Ascending aorta (tissue), 2 donors: ENCODE data around the gene CTSF. TPM values are rescaled to one million over a fixed set of nuclear protein-coding genes. Genes with fewer than 3 reads are reported as not detected.

Experiments used
- DNase-seq, 2 donors: peaks; one replicate each; pipeline ENCODE4 v3.0.0-alpha.2; 2019; ENCODE audit warnings: low spot score in 2 of 2
- H3K27ac ChIP-seq, 2 donors: fragments of 200-600 bp; sonication (generic); one replicate each; pipeline ENCODE4 v1.5.1; 2016 to 2017; ENCODE audit warnings: mild to moderate bottlenecking in 1 of 2
- H3K27me3 ChIP-seq: fragments of 200-600 bp; sonication (generic); one replicate; pipeline ENCODE4 v1.5.1; 2017
- H3K36me3 ChIP-seq, 2 donors: fragments of 200-600 bp; sonication (generic); one replicate each; pipeline ENCODE4 v1.5.1; 2016
- H3K4me1 ChIP-seq, 2 donors: fragments of 200-600 bp; sonication (generic); one replicate each; pipeline ENCODE4 v1.5.1; 2016 to 2017; ENCODE audit warnings: mild to moderate bottlenecking in 1 of 2
- H3K4me3 ChIP-seq, 2 donors: fragments of 200-600 bp; sonication (generic); one replicate each; pipeline ENCODE4 v1.5.1; 2016 to 2017; ENCODE audit warnings: mild to moderate bottlenecking in 1 of 2
- H3K9me3 ChIP-seq, 2 donors: fragments of 200-600 bp; sonication (generic); one replicate each; pipeline ENCODE4 v1.5.1; 2016
- intact Hi-C: fragments of 100-400 bp; cut with DNase I; formaldehyde crosslinking; loops from one replicate; pipeline ENCODE4 v1.15.1; 2023
- total RNA-seq: library from RNA; depleted of rRNA; stranded (reverse); fragments of >200 nt; gene quantifications from one replicate; pipeline ENCODE4 v1.1.0, GENCODE V29; 2016
- TF ChIP-seq, protein P1 (sequence below), 3 experiments: fragments of 200-600 bp in 2 of 3; fragments of 450-650 bp in 1 of 3; sonication (generic) in 2 of 3; IDR thresholded peaks; one replicate each; pipeline ENCODE4 v1.5.1; 2016 to 2019; ENCODE audit warnings: antibody characterized with exemption in 3 of 3, mild to moderate bottlenecking in 1 of 3, moderate library complexity in 1 of 3

The CTSF gene
- total RNA-seq, 1 donor from 2014 or later, result 98.8 TPM

GRCh38 chr11:66532784-66533183 lies 35.6 kb downstream of the CTSF start:
- TF ChIP-seq, protein P1, sequence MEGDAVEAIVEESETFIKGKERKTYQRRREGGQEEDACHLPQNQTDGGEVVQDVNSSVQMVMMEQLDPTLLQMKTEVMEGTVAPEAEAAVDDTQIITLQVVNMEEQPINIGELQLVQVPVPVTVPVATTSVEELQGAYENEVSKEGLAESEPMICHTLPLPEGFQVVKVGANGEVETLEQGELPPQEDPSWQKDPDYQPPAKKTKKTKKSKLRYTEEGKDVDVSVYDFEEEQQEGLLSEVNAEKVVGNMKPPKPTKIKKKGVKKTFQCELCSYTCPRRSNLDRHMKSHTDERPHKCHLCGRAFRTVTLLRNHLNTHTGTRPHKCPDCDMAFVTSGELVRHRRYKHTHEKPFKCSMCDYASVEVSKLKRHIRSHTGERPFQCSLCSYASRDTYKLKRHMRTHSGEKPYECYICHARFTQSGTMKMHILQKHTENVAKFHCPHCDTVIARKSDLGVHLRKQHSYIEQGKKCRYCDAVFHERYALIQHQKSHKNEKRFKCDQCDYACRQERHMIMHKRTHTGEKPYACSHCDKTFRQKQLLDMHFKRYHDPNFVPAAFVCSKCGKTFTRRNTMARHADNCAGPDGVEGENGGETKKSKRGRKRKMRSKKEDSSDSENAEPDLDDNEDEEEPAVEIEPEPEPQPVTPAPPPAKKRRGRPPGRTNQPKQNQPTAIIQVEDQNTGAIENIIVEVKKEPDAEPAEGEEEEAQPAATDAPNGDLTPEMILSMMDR (IDR thresholded peaks at IDR 0.05), result no peak
- H3K27me3 ChIP-seq, result no peaks in the 10 kb centered on the region
- no peaks in the 10 kb centered on the region for H3K9me3 ChIP-seq
- no peak overlapping the region for H3K27ac ChIP-seq
- intact Hi-C loops, result no loop called here
- no peaks in the 10 kb centered on the region for H3K4me1 ChIP-seq
- H3K4me3 ChIP-seq, result no peak overlapping the region
- H3K36me3 ChIP-seq, result peaks cover 38 to 42% of the 10 kb centered on the region in 2 donors
- no peak for DNase-seq

- H3K4me3 ChIP-seq, result no peak overlapping the region
- intact Hi-C loops, result no loop called here
- peaks cover 41 to 43% of the 10 kb centered on the region in 2 donors for H3K36me3 ChIP-seq
- TF ChIP-seq, protein P1 (IDR thresholded peaks at IDR 0.05), result no peak
- H3K4me1 ChIP-seq, result no peaks in the 10 kb centered on the region
- no peaks in the 10 kb centered on the region for H3K27me3 ChIP-seq
- no peaks in the 10 kb centered on the region for H3K9me3 ChIP-seq
- DNase-seq, result no peak
- no peak overlapping the region for H3K27ac ChIP-seq
Measured at GRCh38 chr11:66531841-66532240, 36.6 kb downstream of the CTSF start.

DNA sequence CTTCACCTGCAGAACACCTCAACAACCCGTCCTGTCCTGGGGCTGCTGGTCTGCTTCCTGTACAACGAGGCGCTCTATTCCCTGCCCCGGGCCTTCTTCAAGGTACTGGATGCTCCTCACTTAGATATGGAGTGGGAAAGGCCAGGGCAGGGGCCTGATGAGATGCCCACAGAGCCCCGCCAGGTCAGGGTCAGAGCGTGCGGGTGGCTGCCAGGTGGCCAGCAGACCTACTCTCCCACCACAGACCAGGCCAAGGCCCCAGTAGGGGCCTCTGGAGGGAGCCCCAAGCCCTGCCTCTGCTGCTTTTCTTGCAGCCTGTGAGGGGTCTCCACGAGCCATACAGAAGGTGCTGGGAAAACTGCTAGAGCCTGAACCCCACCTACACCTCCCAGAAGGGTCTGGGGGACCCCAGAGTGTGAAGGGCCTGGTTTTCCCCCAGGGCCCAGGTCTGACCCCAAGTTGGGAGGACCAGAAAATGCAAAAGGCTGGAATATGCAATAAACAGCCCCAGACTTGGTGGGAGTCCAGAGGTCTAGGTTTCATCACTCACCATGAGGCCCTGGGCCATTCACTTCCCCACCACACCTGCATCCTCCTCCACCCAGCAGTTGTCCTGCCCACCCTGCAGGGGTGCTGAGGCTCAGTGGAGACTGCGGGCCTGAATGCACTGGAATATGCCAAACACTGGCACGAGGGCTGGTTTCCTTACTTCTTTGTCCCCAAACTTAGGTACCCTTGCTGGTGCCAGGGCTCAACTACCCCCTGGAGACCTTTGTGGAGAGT lies 37.3 kb downstream of the CTSF start:
- no peaks in the 10 kb centered on the region for H3K4me1 ChIP-seq
- TF ChIP-seq, protein P1 (IDR thresholded peaks at IDR 0.05), result no peak
- DNase-seq, result no peak
- H3K36me3 ChIP-seq, result peaks cover 36 to 43% of the 10 kb centered on the region in 2 donors
- no peak overlapping the region for H3K4me3 ChIP-seq
- intact Hi-C loops, result no loop called here
- H3K27me3 ChIP-seq, result no peaks in the 10 kb centered on the region
- no peaks in the 10 kb centered on the region for H3K9me3 ChIP-seq
- no peak overlapping the region for H3K27ac ChIP-seq

- DNase-seq, result no peak
- intact Hi-C loops, result no loop called here
- peaks cover 30 to 40% of the 10 kb centered on the region in 2 donors for H3K36me3 ChIP-seq
Measured at GRCh38 chr11:66529655-66530054, 38.8 kb downstream of the CTSF start.

GRCh38 chr11:66529069-66529468 lies 39.3 kb downstream of the CTSF start:
- no peaks in the 10 kb centered on the region for H3K4me1 ChIP-seq
- peaks cover 30 to 45% of the 10 kb centered on the region in 2 donors for H3K36me3 ChIP-seq
- TF ChIP-seq, protein P1 (IDR thresholded peaks at IDR 0.05), result no peak
- no peak overlapping the region for H3K27ac ChIP-seq
- intact Hi-C loops, result no loop called here
- no peaks in the 10 kb centered on the region for H3K27me3 ChIP-seq
- DNase-seq, result no peak
- H3K4me3 ChIP-seq, result no peak overlapping the region
- no peaks in the 10 kb centered on the region for H3K9me3 ChIP-seq

More at GRCh38 chr11:66529655-66530054, 38.8 kb downstream of the CTSF start:
- no peaks in the 10 kb centered on the region for H3K27me3 ChIP-seq
- no peaks in the 10 kb centered on the region for H3K9me3 ChIP-seq
- no peak overlapping the region for H3K4me3 ChIP-seq
- H3K4me1 ChIP-seq, result no peaks in the 10 kb centered on the region
- TF ChIP-seq, protein P1 (IDR thresholded peaks at IDR 0.05), result no peak
- H3K27ac ChIP-seq, result no peak overlapping the region
